Immature natural killer cell (primary cell): ENCODE results near the gene RNGTT. TPM values are rescaled to one million over a fixed set of nuclear protein-coding genes. Genes with fewer than 3 reads are reported as not detected.
"Not testable (repeated sequence)": the region's sequence is repeated elsewhere in the genome, so short reads cannot be mapped to it uniquely, and the experiment has no call there.

Source experiments
- DNase-seq, 3 donors: peaks; one replicate each; pipeline ENCODE4 v3.0.0; 2022; ENCODE audit warnings: mixed read lengths in 1 of 3
- H3K27ac Mint-ChIP-seq, 6 donors: one replicate each; pipeline ENCODE4 v1.8.0; 2020; ENCODE audit warnings: mixed read lengths in 6 of 6, mild to moderate bottlenecking in 5 of 6, inconsistent platforms in 4 of 6, moderate library complexity in 3 of 6
- H3K27me3 Mint-ChIP-seq, 3 donors: one replicate each; pipeline ENCODE4 v1.8.0; 2020 to 2021; ENCODE audit warnings: low read depth in 3 of 3, mild to moderate bottlenecking in 3 of 3, mixed read lengths in 3 of 3, moderate library complexity in 3 of 3, inconsistent platforms in 1 of 3
- H3K36me3 Mint-ChIP-seq, 3 donors: one replicate each; pipeline ENCODE4 v1.8.0; 2020; ENCODE audit warnings: mixed read lengths in 3 of 3, inconsistent platforms in 2 of 3, mild to moderate bottlenecking in 2 of 3
- H3K4me1 Mint-ChIP-seq, 2 donors: one replicate each; pipeline ENCODE4 v1.8.0; 2020; ENCODE audit warnings: inconsistent platforms in 2 of 2, mild to moderate bottlenecking in 2 of 2, mixed read lengths in 2 of 2, moderate library complexity in 1 of 2
- H3K4me3 Mint-ChIP-seq, 5 donors: one replicate each; pipeline ENCODE4 v1.8.0; 2020; ENCODE audit warnings: mild to moderate bottlenecking in 5 of 5, mixed read lengths in 5 of 5, inconsistent platforms in 3 of 5, moderate library complexity in 3 of 5
- H3K9me3 Mint-ChIP-seq, 6 donors: one replicate each; pipeline ENCODE4 v1.8.0; 2020; ENCODE audit warnings: mild to moderate bottlenecking in 6 of 6, mixed read lengths in 6 of 6, inconsistent platforms in 4 of 6, moderate library complexity in 3 of 6
- polyA plus RNA-seq, 3 donors: library from polyadenylated mRNA; unstranded; fragments of 300-500 nt; fragmentation: Illumina TruSeq; gene quantifications; one replicate each; pipeline ENCODE4 v1.2.3, GENCODE V29; 2021

RNGTT gene
- polyA plus RNA-seq, 3 donors from 2014 or later = 11.9 to 22.3 (median 18.9) TPM

DNA sequence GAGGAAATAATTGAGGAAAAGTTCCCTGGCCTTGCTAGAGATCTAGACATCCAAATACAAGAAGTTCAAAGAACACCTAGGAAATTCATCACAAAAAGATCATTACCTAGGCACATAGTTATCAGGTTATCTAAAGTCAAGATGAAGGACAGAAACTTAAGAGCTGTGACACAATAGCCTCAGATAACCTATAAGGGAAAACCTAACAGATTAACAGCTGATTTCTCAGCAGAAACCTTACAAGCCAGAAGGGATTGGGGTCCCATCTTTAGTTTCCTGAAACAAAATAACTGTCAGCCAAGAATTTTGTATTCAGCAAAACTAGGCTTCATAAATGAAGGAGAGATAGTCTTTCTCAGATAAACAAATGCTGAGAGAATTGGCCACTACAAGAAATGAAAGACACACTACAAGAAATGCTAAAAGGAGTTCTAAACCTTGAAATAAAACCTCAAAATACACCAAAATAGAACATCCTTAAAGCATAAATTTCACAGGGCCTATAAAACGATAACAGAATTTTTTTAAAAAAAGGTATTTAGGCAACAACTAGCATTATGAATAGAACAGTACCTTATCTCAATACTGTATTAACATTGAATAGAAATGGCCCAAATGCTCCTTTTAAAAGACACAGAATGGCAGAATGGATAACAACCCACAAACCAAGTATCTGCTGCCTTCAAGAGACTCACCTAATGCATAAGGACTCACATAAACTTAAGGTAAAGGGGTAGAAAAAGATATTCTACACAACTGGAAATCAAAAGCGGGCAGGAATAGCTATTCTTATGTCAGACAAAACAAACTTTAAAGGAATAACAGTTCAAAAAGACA lies 9.7 kb downstream of the RNGTT start:
- no peak overlapping the region for H3K4me3 Mint-ChIP-seq
- no peaks in the 10 kb centered on the region for H3K27me3 Mint-ChIP-seq
- H3K9me3 Mint-ChIP-seq = peaks cover 11 to 22% (median 18%) of the 10 kb centered on the region in 6 donors
- peaks cover 26 to 32% (median 28%) of the 10 kb centered on the region in 3 donors for H3K36me3 Mint-ChIP-seq
- no peak overlapping the region for H3K27ac Mint-ChIP-seq
- H3K4me1 Mint-ChIP-seq = peaks cover 33 to 48% of the 10 kb centered on the region in 2 donors
- DNase-seq = no peak

DNA sequence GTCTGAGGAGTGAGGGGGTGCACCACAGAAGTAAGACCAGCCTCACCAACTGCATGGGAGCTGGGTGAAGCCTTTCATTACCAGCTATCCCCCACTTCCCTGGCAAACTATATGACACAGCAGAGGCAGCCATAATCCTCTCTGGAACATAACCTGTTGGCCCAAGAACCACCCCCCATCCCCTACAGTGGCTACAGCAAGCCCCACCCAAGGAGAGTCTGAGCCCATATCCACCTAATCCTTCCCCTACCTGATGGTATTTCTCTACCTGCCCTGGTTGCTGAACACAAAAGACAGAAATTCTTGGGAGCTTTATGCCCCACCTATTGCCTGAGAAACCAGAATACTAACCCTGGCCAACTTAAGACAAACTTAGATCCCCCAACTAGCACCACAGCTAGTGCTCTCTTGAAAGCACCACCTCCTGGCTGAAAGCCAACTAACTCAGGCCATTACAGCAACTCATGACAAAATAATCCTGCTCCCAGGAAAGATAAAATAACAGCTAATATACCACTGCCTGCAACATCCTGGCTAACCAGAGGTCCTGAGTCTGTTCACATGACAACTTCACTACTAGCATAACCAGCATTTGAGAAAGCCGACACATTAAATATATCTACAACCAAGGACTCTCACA lies 11.2 kb downstream of the RNGTT start:
- Mint-ChIP-seq H3K27ac (no peak overlapping the region), H3K4me3 (no peak overlapping the region), H3K4me1 (peaks cover 23 to 36% of the 10 kb centered on the region in 2 donors), H3K36me3 (peaks cover 23 to 32% (median 26%) of the 10 kb centered on the region in 3 donors), H3K9me3 (peaks cover 11 to 22% (median 18%) of the 10 kb centered on the region in 6 donors), H3K27me3 (no peaks in the 10 kb centered on the region)
- DNase-seq = no peak

DNA sequence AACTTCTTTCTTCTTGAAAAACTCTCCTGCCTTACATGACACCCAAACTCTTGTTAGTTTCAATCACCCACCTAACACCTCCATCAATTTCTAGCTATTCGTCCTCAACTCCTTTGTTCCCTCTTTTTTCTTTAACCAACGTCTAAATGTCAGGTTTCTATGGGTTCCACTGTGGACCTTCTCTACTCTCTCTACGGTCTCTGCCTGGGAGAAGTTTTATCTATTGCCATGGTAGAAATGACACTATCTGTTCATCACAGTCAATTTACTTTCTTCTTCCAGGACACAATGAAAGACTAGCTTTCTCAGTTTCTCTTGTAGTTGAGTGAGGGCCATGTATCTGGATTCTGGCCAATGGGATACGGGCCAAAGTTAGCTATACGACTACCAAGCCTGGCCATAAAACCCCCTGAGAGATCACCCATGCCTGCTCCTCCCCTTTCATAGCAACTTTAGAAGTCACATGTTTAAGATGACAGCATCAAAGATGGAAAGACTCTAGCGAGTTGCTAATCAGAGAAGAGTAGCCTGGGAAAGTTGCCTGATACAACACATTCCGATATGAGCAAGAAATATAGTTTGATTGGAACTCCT lies 17.9 kb downstream of the RNGTT start:
- Mint-ChIP-seq H3K9me3 (no peaks in the 10 kb centered on the region), H3K27ac (no peak overlapping the region), H3K36me3 (peaks cover 2 to 5% (median 4%) of the 10 kb centered on the region in 3 donors), H3K4me3 (no peak overlapping the region), H3K27me3 (no peaks in the 10 kb centered on the region), H3K4me1 (peaks cover 7 to 10% of the 10 kb centered on the region in 2 donors)
- no peak for DNase-seq

DNA sequence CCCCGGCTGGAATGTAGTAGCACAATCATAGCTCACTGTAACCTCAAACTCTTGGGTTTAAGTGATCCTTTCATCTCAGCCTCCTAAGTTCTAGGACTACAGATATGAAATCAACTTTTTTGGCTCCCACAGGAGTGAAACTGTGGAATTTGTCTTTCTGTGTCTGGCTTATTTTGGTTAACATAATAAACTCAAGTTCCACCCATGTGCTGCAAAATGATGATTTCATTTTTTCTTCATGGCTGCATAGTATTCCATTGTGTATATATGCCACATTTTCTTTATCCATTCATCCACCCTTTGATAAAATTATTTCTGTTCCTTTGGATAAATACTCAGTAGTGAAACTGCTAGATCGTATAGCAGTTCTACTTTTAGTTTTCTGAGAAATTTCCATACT lies 29.9 kb downstream of the RNGTT start:
- peaks cover 14 to 24% (median 23%) of the 10 kb centered on the region in 6 donors for H3K9me3 Mint-ChIP-seq
- peaks cover 59 to 72% (median 68%) of the 10 kb centered on the region in 3 donors for H3K36me3 Mint-ChIP-seq
- H3K4me3 Mint-ChIP-seq = no peak overlapping the region
- no peak for DNase-seq
- H3K27ac Mint-ChIP-seq = no peak overlapping the region
- peaks cover 0 to 5% of the 10 kb centered on the region in 2 donors for H3K4me1 Mint-ChIP-seq
- H3K27me3 Mint-ChIP-seq = peaks cover 0 to 2% (median 1%) of the 10 kb centered on the region in 3 donors

DNA sequence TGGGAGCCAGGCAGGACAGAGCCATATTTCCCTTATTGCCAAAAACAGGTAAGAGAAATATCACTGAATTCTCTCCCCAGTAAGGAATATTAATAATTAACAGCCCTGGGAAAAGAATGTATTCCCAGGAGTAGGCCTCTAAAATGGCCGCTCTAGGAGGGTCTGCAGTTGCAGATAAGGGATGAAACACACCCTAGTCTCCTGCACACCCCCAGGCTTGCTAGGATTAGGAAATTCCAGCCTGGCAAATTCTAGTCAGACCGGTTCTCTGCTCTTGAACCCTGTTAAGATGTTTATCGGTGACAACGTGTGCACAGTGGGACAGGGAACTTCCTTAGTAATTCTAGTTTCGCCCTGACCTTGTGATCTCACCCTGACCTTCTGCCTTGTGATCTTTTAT lies 31.4 kb downstream of the RNGTT start:
- not testable (repeated sequence) for H3K27ac Mint-ChIP-seq, H3K4me3 Mint-ChIP-seq, H3K4me1 Mint-ChIP-seq, DNase-seq, H3K27me3 Mint-ChIP-seq
- Mint-ChIP-seq H3K36me3 (peaks cover 53 to 61% (median 58%) of the 10 kb centered on the region in 3 donors), H3K9me3 (peaks cover 11 to 24% (median 23%) of the 10 kb centered on the region in 6 donors)

DNA sequence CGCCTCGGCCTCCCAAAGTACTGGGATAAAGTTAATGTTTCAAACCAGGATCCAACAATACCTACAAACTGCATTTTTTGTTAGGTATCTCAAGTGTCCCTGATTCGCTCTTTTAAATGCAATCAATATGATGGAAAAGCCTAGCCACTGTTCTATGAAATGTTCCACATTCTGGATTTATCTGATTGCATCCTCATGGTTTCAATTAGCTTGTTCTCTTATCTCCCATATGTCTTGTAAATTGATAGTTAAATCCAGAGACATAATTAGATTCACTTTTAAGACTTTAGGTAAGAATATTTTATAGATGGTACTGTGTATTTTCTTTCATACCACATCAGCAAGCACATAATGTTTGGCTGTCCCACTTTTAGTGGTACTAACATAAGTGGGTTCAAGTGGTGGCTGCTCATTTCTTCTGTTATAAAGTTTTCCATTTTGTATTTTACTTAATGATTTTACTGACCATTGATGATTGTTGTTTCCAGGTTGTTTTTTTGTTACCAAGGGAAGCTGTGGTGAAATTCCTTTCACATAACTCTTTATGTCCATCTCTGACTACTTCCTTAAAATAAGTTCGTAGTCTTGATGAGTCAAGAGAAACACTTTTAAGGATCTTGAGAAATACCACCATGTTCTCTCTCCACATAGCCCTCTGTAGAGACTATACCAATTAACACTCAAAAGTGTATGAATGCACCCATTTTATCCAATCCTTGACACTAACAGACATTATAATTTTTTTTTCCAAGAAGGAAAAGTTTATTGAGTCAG lies 40.5 kb downstream of the RNGTT start:
- Mint-ChIP-seq H3K4me1 (peaks cover 0 to 2% of the 10 kb centered on the region in 2 donors), H3K36me3 (peaks cover 12 to 26% (median 25%) of the 10 kb centered on the region in 3 donors), H3K27ac (no peak overlapping the region), H3K27me3 (no peaks in the 10 kb centered on the region), H3K4me3 (no peak overlapping the region), H3K9me3 (no peaks in the 10 kb centered on the region)
- DNase-seq = no peak

DNA sequence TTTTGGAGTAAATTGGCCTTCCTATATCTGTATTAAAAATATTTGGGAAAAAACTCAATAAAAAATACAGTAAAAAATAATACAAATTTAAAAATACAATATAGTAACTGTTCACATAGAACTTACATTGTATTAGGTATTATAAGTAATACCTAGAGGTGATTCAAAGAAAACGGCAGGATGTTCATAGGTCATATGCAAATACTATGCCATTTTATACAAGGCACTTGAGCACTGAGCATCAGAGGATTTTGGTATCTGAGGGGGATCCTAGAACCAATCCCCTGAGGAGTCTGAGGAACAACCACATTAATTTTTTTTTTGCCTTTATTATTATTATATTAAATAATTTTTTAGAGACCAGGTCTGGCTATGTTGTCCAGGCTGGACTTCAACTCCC lies 41.7 kb downstream of the RNGTT start:
- H3K4me3 Mint-ChIP-seq = no peak overlapping the region
- no peak overlapping the region for H3K27ac Mint-ChIP-seq
- H3K4me1 Mint-ChIP-seq = peaks cover 7 to 8% of the 10 kb centered on the region in 2 donors
- peaks cover 12 to 26% (median 21%) of the 10 kb centered on the region in 3 donors for H3K36me3 Mint-ChIP-seq
- no peak for DNase-seq
- H3K9me3 Mint-ChIP-seq = no peaks in the 10 kb centered on the region
- no peaks in the 10 kb centered on the region for H3K27me3 Mint-ChIP-seq

DNA sequence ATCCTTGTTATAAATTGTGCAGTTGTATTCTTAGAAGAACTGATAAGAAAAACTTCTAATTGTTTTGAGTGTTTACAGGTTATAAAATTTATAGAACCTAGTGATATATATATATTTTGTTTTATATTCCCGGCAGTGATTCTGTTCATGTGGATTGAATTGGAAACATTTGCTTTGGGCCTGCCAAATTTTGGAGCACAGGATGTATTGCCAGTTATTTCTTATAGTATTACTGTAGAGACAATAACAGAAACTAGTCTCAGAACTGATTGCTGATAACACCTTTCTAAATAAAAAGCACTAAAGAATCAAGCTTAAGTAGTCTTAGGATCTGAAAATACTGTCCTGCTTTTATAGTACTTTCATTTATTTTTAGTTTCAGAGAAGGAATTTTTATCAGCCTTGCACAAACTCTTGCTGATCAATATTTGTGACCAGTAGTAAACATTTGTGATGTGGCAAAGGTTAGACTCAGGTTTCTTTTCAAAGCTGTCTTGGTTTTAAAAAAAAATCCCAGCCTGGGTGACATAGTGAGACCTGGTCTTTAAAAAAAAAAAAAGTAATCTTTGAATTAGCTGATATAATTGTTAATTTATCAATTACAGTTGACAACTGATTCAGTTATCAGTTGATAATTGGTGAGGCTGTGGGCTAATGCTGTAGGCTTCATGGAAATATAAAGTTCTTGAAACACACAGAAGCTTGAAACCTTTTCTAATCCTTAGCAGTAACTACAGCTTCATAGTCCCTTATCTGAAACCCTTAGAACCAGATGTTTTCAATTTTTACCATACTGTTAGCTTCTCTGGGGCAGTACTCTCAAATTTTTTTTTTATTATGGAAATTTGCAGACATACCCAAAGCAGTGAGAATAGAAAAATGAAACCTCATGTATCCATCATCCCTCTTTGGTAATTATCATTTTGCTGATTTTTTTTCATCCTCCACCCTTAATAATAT lies 42.4 kb downstream of the RNGTT start:
- H3K4me1 Mint-ChIP-seq = peaks cover 7 to 11% of the 10 kb centered on the region in 2 donors
- H3K27me3 Mint-ChIP-seq = no peaks in the 10 kb centered on the region
- no peaks in the 10 kb centered on the region for H3K9me3 Mint-ChIP-seq
- H3K4me3 Mint-ChIP-seq = no peak overlapping the region
- no peak overlapping the region for H3K27ac Mint-ChIP-seq
- DNase-seq = no peak
- peaks cover 12 to 19% (median 18%) of the 10 kb centered on the region in 3 donors for H3K36me3 Mint-ChIP-seq

DNA sequence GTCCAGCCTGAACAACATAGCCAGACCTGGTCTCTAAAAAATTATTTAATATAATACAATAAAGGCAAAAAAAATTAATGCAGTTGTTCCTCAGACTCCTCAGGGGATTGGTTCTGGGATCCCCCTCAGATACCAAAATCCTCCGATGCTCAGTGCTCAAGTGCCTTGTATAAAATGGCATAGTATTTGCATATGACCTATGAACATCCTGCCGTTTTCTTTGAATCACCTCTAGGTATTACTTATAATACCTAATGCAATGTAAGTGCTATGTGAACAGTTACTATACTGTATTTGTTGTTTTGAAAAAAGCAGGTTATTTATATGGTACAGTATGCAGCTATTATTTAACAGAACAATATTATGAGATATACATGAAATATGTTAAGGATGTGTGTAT lies 43.3 kb downstream of the RNGTT start:
- no peaks in the 10 kb centered on the region for H3K27me3 Mint-ChIP-seq
- peaks cover 7 to 19% of the 10 kb centered on the region in 2 donors for H3K4me1 Mint-ChIP-seq
- H3K9me3 Mint-ChIP-seq = no peaks in the 10 kb centered on the region
- no peak overlapping the region for H3K27ac Mint-ChIP-seq
- H3K4me3 Mint-ChIP-seq = no peak overlapping the region
- H3K36me3 Mint-ChIP-seq = peaks cover 15 to 23% (median 18%) of the 10 kb centered on the region in 3 donors
- DNase-seq = no peak

DNA sequence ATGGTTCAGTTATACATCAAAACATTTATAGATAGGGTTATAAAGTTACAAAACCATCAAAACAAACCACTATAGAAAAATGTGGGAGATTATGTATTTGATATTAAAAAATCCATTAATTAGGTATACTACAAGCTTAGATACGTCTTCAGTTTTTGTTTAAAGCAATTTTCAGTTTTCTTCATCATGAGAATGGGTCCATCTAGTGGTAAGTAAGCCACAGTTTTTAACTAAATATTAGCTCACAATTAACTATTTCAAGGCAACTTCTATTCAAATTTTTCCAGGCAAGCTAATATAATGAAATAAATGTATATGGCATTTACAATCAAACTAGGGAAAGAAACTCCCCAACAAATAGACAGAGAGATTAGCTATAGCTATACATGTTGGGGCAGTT lies 44.4 kb downstream of the RNGTT start:
- no peak overlapping the region for H3K27ac Mint-ChIP-seq
- no peak for DNase-seq

DNA sequence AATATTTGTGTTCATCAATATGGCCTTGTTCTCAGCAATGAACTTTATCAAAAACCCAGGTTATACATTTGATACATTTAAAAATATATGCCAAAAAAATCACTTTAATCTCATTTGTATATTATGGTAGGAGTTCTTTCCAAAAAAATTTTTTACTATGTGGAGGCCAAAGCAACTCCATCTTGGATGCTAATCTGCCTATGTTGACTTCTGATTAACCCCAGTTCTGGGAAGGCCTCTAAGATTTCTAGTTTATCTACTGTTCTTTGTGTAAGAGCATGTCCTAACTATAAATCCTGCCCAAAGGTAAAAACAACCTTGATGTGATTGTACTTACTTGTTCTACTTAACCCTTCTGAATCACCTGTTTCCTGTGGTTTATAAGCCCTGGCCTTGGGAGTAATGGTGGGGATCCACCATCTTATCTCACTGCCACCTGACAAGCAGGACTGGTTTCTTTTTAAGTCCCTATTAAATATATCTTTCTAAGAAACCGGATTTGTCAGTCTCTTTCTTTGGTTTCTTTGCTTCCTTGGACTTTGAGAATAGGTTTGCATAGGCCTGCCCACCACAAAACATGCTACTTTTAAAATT lies 46.7 kb downstream of the RNGTT start:
- DNase-seq = no peak
- H3K27ac Mint-ChIP-seq = peak overlapping the region in 1 of 6 donors; percentile 53
- no peaks in the 10 kb centered on the region for H3K9me3 Mint-ChIP-seq
- no peak overlapping the region for H3K4me3 Mint-ChIP-seq
- peaks cover 0 to 2% (median 0%) of the 10 kb centered on the region in 3 donors for H3K27me3 Mint-ChIP-seq
- peaks cover 4 to 13% (median 13%) of the 10 kb centered on the region in 3 donors for H3K36me3 Mint-ChIP-seq
- peaks cover 24 to 51% of the 10 kb centered on the region in 2 donors for H3K4me1 Mint-ChIP-seq

More for the DNA sequence above, 44.4 kb downstream of the RNGTT start:
- H3K4me1 Mint-ChIP-seq = peaks cover 9 to 30% of the 10 kb centered on the region in 2 donors
- H3K4me3 Mint-ChIP-seq = no peak overlapping the region
- peaks cover 16 to 25% (median 25%) of the 10 kb centered on the region in 3 donors for H3K36me3 Mint-ChIP-seq
- no peaks in the 10 kb centered on the region for H3K9me3 Mint-ChIP-seq
- H3K27me3 Mint-ChIP-seq = no peaks in the 10 kb centered on the region

DNA sequence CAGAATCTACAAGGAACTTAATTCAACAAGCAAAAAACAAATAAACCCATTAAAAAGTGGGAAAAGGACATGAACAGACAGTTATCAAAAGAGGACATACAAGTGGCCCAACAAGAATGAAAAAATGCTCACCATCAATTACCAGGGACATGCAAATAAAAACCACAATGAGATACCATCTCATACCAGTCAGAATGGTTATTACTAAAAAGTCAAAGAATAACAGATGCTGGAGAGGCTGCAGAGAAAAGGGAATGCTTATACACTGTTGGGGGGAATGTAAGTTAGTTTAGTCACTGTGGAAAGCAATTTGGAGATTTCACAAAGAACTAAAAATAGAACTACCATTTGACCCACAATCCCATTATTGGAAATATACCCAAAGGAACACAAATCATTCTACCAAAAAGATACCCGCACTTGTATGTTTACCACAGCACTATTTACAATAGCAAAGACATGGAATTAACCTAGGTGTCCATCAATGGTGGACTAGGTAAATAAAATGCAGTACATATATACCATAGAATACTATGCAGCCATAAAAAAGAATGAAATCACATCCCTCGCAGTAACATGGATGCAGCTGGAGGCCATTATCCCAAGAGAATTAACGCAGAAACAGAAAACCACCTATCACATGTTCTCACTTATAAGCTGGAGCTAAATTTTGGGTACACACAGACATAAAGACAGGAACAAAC lies 48.4 kb downstream of the RNGTT start:
- H3K4me1 Mint-ChIP-seq = peaks cover 27 to 67% of the 10 kb centered on the region in 2 donors
- no peaks in the 10 kb centered on the region for H3K9me3 Mint-ChIP-seq
- peaks cover 0 to 2% (median 0%) of the 10 kb centered on the region in 3 donors for H3K27me3 Mint-ChIP-seq
- H3K36me3 Mint-ChIP-seq = peaks cover 4 to 13% (median 13%) of the 10 kb centered on the region in 3 donors
- no peak overlapping the region for H3K27ac Mint-ChIP-seq
- no peak overlapping the region for H3K4me3 Mint-ChIP-seq
- DNase-seq = no peak
